RWPE1 (cell line): ENCODE measurements around the gene RPA1.

Experiments used
- CTCF ChIA-PET: fragments of 350-600 bp; sonication (Branson Sonifier 250); formaldehyde crosslinking; extraction: SDS; loops from one replicate; lab custom pipeline; 2021; lab: Yijun Ruan, JAX
- POLR2A ChIA-PET: fragments of 400-600 bp; formaldehyde crosslinking; extraction: SDS; loops from one replicate; lab custom pipeline; 2020; ENCODE audit warnings: antibody characterized with exemption; ENCODE audit not compliant: low non-redundant PET; lab: Yijun Ruan, JAX
- DNase-seq: peaks from one replicate; pipeline ENCODE4 v3.0.0; 2012; ENCODE audit warnings: low spot score
- H3K27ac ChIP-seq: fragments of 450-650 bp; 2 replicates; pipeline ENCODE4 v1.5.1; 2017
- TF ChIP-seq, protein P1 (sequence below): fragments of 450-650 bp; conservative IDR thresholded peaks from 2 replicates; pipeline ENCODE4 v1.5.1; 2017; ENCODE audit warnings: low read depth, mild to moderate bottlenecking

The RPA1 gene

DNA sequence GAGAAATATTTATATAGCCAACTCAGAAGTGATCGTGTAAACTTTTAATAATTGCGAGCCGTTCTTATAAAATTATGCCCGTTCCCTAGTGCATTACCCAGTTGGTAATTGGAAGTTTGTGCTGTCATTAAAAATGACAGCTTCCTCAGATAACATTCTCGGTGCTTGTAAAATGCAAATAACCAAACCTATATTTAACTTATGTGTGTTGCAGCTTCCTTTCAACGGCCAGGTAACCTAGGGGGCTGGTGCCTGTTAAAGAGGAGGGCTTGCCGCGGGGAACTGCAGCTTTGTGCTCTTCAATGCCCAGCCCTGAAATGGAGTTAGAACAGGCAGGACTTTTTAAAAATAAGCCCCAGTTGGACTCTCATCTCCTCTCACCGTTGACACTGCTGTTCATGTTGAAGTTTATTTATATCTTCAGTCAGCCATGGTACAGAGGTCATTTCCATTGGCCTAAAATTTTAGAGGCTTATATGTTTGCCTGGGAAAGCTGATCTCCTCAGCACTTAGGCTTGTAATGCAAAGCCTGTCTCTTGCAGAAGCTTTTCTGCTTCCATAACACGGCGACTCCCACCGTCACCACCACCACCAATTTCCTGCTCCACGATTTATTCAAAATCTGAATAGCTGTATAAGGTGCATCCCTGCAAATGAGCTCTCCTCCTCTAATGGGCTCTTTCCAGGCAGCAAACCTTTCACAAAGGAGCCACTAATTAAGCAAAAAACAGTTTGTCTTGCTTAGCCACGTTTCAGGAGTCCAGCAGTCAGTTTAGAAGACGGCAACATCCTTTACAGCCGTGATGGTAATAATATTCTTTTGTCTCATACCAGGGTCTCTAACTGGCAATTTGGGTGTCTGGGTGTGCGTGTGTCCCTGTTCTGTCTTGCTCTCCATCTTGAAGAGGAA, 74.7 kb downstream of the RPA1 start:
- ChIA-PET POLR2A (no interaction called here), CTCF (interaction anchor here (0.6 to 1.4 kb wide), 3 partner anchors 23 to 121 kb away, joined by 3 to 6 read pairs (median 5); partner anchors contain the start of gene RTN4RL1)
- no peak overlapping the region for H3K27ac ChIP-seq
- TF ChIP-seq, protein P1, sequence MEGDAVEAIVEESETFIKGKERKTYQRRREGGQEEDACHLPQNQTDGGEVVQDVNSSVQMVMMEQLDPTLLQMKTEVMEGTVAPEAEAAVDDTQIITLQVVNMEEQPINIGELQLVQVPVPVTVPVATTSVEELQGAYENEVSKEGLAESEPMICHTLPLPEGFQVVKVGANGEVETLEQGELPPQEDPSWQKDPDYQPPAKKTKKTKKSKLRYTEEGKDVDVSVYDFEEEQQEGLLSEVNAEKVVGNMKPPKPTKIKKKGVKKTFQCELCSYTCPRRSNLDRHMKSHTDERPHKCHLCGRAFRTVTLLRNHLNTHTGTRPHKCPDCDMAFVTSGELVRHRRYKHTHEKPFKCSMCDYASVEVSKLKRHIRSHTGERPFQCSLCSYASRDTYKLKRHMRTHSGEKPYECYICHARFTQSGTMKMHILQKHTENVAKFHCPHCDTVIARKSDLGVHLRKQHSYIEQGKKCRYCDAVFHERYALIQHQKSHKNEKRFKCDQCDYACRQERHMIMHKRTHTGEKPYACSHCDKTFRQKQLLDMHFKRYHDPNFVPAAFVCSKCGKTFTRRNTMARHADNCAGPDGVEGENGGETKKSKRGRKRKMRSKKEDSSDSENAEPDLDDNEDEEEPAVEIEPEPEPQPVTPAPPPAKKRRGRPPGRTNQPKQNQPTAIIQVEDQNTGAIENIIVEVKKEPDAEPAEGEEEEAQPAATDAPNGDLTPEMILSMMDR, result no peak
- no peak for DNase-seq

DNA sequence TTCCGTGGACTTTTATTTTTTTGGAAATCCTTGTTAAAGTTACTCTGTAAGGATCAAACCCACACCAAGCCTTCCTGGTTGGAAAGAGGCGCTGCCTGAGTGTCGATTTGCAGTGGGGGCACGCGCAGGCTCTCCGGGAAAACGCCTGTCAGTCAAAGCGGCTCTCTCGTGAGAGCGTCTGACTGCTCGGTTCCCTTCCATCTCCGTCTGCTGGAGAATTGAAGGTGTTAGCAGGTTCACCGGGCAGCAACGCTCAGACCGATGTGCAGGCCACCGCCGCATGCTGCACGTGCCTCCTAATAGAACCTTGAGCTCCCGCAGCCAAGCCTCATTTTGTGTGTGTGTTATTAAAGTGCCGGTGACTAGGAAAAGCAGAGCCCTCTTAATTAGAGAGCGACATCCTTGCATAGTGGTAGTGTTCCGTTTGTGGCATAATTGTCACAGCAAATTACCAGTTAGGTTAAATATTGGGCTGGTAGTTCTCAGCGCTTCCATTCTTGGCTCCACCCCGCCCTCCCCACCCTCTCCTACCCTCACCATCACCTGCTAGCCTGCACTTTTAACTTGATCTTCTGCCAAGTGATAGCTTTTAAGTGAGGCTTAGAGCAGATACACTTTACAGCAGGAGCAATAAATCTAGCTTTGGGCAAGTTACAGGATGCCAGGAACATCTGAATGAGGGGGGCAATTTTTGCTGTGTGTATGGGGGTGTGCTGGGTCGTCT, 75.5 kb downstream of the RPA1 start:
- CTCF ChIA-PET, result interaction anchor here (0.6 to 1.4 kb wide), 3 partner anchors 23 to 120 kb away, joined by 3 to 6 read pairs (median 3); partner anchors contain the start of gene RTN4RL1
- TF ChIP-seq, protein P1, result no peak

GRCh38 chr17:1906662-1907101, 76.9 kb downstream of the RPA1 start:
- TF ChIP-seq, protein P1, result no peak
- POLR2A ChIA-PET, result interaction anchor here (1.1 kb wide), 1 partner anchor 190 kb away, joined by 3 read pairs; no protein-coding TSS in a partner anchor
- CTCF ChIA-PET, result interaction anchor here (0.8 to 1.2 kb wide), 3 partner anchors 18 to 338 kb away, joined by 3 to 5 read pairs (median 3); no protein-coding TSS in a partner anchor
- no peak overlapping the region for H3K27ac ChIP-seq
- no peak for DNase-seq

More for the DNA sequence above, 75.5 kb downstream of the RPA1 start:
- DNase-seq, result no peak
- POLR2A ChIA-PET, result interaction anchor here (0.7 kb wide), 1 partner anchor 121 kb away, joined by 3 read pairs; no protein-coding TSS in a partner anchor
- no peak overlapping the region for H3K27ac ChIP-seq

DNA sequence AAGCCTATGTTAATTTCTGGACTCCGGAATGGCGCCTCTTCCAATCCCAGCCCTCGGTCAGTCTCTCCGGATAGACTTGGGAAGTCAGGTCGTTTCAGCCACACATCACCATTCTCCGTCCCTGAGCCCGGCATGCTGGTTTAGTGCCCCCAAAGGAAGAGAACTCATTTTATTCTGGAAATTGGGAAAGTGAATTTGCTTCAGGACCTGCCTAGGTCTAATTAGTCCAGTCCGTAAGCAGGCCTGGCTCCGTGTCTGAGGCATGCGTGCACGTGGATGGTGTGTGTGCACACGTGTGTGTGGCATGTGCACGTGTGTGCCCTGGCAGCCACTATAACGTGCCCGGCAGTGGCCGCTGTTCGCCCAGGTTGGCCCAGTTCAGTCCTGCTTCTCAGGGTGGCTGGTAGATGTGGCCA, 77.4 kb downstream of the RPA1 start:
- TF ChIP-seq, protein P1, result no peak
- POLR2A ChIA-PET, result interaction anchor here (1.1 kb wide), 1 partner anchor 191 kb away, joined by 3 read pairs; no protein-coding TSS in a partner anchor

DNA sequence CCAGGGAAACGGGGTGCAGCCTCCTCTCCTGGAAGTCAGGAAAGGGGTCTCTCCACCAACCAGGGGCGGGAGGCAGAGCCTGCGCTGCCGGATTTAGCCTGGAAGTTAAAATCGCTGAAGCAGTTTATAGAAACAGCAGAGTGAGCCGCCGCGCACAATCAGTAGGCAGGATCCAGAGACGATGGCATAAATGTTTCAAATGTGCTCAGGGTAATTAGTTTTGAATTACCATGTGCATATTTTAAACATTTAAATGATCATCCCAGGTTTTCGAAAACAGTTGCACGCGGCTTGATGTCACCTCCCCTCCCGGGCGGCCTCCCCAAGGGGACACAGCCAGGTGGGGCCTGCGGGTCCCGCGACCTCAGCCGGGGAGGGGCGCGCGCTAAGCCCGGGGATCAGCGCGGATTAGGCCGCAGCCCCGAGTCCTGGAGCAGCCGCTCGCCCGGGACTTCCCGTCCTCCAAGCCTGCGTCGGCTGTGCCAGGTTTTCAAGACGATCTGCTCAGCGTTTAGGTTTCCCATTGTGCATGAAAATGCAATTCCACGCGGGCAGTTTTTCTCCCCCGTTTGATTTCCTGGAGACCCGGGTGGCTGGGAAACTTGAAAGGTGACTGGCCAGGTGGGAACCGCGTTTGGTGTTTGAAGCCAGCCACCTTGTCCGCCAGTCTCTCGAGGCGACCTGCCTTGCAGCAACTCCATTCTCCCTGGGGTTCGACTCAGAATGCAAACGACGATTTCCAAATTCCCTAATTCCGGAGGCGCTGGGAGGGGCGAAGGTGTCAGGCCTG, 78.3 kb downstream of the RPA1 start:
- TF ChIP-seq, protein P1, result no peak
- H3K27ac ChIP-seq, result no peak overlapping the region
- POLR2A ChIA-PET, result no interaction called here
- CTCF ChIA-PET, result interaction anchor here (1.0 to 2.7 kb wide), 5 partner anchors 15 to 119 kb away, joined by 3 to 53 read pairs (median 4); partner anchors contain the start of gene RTN4RL1
- no peak for DNase-seq

More for the DNA sequence above, 77.4 kb downstream of the RPA1 start:
- CTCF ChIA-PET, result interaction anchor here (1.2 kb wide), 1 partner anchor 119 kb away, joined by 5 read pairs; no protein-coding TSS in a partner anchor
- no peak overlapping the region for H3K27ac ChIP-seq
- no peak for DNase-seq
